Endodermal cell (in vitro differentiated cells): ENCODE data around the gene UGCG. TPM values are rescaled to one million over a fixed set of nuclear protein-coding genes. Genes with fewer than 3 reads are reported as not detected.

ENCODE experiments used
- DNase-seq: peaks from one replicate; pipeline ENCODE4 v3.0.0-alpha.2; 2017
- H3K27ac ChIP-seq: 2 replicates; pipeline ENCODE4 v1.5.1; 2013; ENCODE audit warnings: mild to moderate bottlenecking, low read depth, low read length, moderate library complexity
- H3K27me3 ChIP-seq: 2 replicates; pipeline ENCODE4 v1.6.1; 2013; ENCODE audit warnings: mild to moderate bottlenecking, low read length, moderate library complexity; ENCODE audit not compliant: insufficient read depth, control insufficient read depth, poor library complexity, severe bottlenecking
- H3K36me3 ChIP-seq: 2 replicates; pipeline ENCODE4 v1.7.0; 2013; ENCODE audit warnings: mild to moderate bottlenecking, low read length, moderate library complexity; ENCODE audit not compliant: control insufficient read depth, insufficient read depth
- H3K4me1 ChIP-seq: one replicate; pipeline ENCODE4 v1.7.0; 2013; ENCODE audit warnings: low read length; ENCODE audit not compliant: control insufficient read depth, insufficient read depth
- H3K4me3 ChIP-seq: 2 replicates; pipeline ENCODE4 v1.5.1; 2013; ENCODE audit warnings: mild to moderate bottlenecking, low read length, moderate library complexity
- H3K9ac ChIP-seq: 2 replicates; pipeline ENCODE4 v1.6.1; 2013; ENCODE audit warnings: mild to moderate bottlenecking, low read length, moderate library complexity; ENCODE audit not compliant: poor library complexity, severe bottlenecking; ENCODE audit errors: extremely low read depth
- H3K9me3 ChIP-seq: 2 replicates; pipeline ENCODE4 v1.6.1; 2013; ENCODE audit warnings: mild to moderate bottlenecking, low read length, moderate library complexity; ENCODE audit not compliant: control insufficient read depth
- H3K27ac Mint-ChIP-seq: 2 replicates; pipeline ENCODE4 v1.8.0; 2020; ENCODE audit warnings: mixed read lengths
- H3K27me3 Mint-ChIP-seq: 2 replicates; pipeline ENCODE4 v1.8.0; 2021; ENCODE audit warnings: mild to moderate bottlenecking, mixed read lengths; ENCODE audit not compliant: insufficient read depth
- H3K36me3 Mint-ChIP-seq: 2 replicates; pipeline ENCODE4 v1.8.0; 2020; ENCODE audit warnings: low read depth, mixed read lengths
- H3K4me1 Mint-ChIP-seq: 2 replicates; pipeline ENCODE4 v1.8.0; 2020; ENCODE audit warnings: mixed read lengths
- H3K4me3 Mint-ChIP-seq: 2 replicates; pipeline ENCODE4 v1.8.0; 2020; ENCODE audit warnings: mild to moderate bottlenecking, moderate library complexity, mixed read lengths
- H3K9me3 Mint-ChIP-seq: 2 replicates; pipeline ENCODE4 v1.8.0; 2020; ENCODE audit warnings: mild to moderate bottlenecking, mixed read lengths
- CTCF ChIP-seq: fragments of 200-600 bp; sonication (generic); conservative IDR thresholded peaks from 2 replicates; pipeline ENCODE4 v1.5.0; 2021; ENCODE audit warnings: antibody characterized with exemption, mild to moderate bottlenecking
- WGBS, 2 experiments: methylation state at CpG; one replicate each; pipeline versions ENCODE4 v1.1.5 to v1.1.7; 2013; ENCODE audit warnings: missing lambda C conversion rate in 2 of 2, mixed read lengths in 1 of 2; ENCODE audit not compliant: insufficient coverage in 1 of 2, insufficient read length in 1 of 2; 5-methylcytosine and 5-hydroxymethylcytosine counted together
- total RNA-seq, 2 donors: library from RNA; stranded (reverse); fragmentation: NEBNext Ultra II Directional in 1 of 2; extraction: Animal tissue kit (Norgen Biotek cat#: 25700) in 1 of 2; gene quantifications; 2 replicates in 1 of 2; 3 replicates in 1 of 2; pipeline ENCODE4 v1.2.1, GENCODE V29; 2021

Gene UGCG
- total RNA-seq, 2 donors from 2014 or later, result 20.0 to 22.4 TPM

GRCh38 chr9:111898331-111899096, 1.9 kb downstream of the UGCG start:
- H3K4me3 ChIP-seq, result peak overlapping the region; percentile 95
- Mint-ChIP-seq H3K4me3 (no peak overlapping the region), H3K27me3 (no peaks in the 10 kb centered on the region), H3K9me3 (no peaks in the 10 kb centered on the region), H3K27ac (no peak overlapping the region), H3K4me1 (no peaks in the 10 kb centered on the region), H3K36me3 (no peaks in the 10 kb centered on the region)
- no peaks in the 10 kb centered on the region for H3K27me3 ChIP-seq
- no peaks in the 10 kb centered on the region for H3K9me3 ChIP-seq
- no peak overlapping the region for H3K9ac ChIP-seq
- 60 to 86% methylated on average over 1 to 3 of the region's 4 CpGs for WGBS, 2 experiments
- no peak overlapping the region for H3K27ac ChIP-seq
- no peak for DNase-seq
- no peak for TF ChIP-seq CTCF
- H3K36me3 ChIP-seq, result no peaks in the 10 kb centered on the region
- H3K4me1 ChIP-seq, result no peaks in the 10 kb centered on the region

GRCh38 chr9:111900151-111900857, 3.7 kb downstream of the UGCG start:
- WGBS, 2 experiments, result 88% methylated on average over 5 to 6 of the region's 6 CpGs
- Histone ChIP-seq H3K4me3 (no peak overlapping the region), H3K9ac (no peak overlapping the region), H3K9me3 (no peaks in the 10 kb centered on the region), H3K4me1 (no peaks in the 10 kb centered on the region), H3K27me3 (no peaks in the 10 kb centered on the region), H3K27ac (no peak overlapping the region), H3K36me3 (no peaks in the 10 kb centered on the region)
- Mint-ChIP-seq H3K4me1 (peaks cover 2% of the 10 kb centered on the region), H3K9me3 (no peaks in the 10 kb centered on the region), H3K27me3 (no peaks in the 10 kb centered on the region), H3K4me3 (no peak overlapping the region), H3K27ac (peak overlapping the region; percentile 35), H3K36me3 (no peaks in the 10 kb centered on the region)
- DNase-seq, result no peak
- no peak for TF ChIP-seq CTCF

- WGBS, 2 experiments, result 91 to 92% methylated on average over 14 to 15 of the region's 15 CpGs
- no peak for DNase-seq
- H3K4me3 Mint-ChIP-seq, result no peak overlapping the region
- no peaks in the 10 kb centered on the region for H3K27me3 Mint-ChIP-seq
- peaks cover 2% of the 10 kb centered on the region for H3K4me1 Mint-ChIP-seq
- no peaks in the 10 kb centered on the region for H3K4me1 ChIP-seq
- no peaks in the 10 kb centered on the region for H3K9me3 ChIP-seq
- no peak overlapping the region for H3K4me3 ChIP-seq
- H3K27ac ChIP-seq, result no peak overlapping the region
- no peaks in the 10 kb centered on the region for H3K9me3 Mint-ChIP-seq
- no peaks in the 10 kb centered on the region for H3K36me3 Mint-ChIP-seq
- H3K36me3 ChIP-seq, result no peaks in the 10 kb centered on the region
- TF ChIP-seq CTCF, result no peak
- peak overlapping the region; percentile 35 for H3K27ac Mint-ChIP-seq
- no peaks in the 10 kb centered on the region for H3K27me3 ChIP-seq
- no peak overlapping the region for H3K9ac ChIP-seq
Observed at GRCh38 chr9:111900858-111901612, 4.4 kb downstream of the UGCG start.
